NB4 (cell line): ENCODE data around the gene NTN1.

Source experiments
- DNase-seq: peaks from one replicate; pipeline ENCODE4 v3.0.0; 2010; ENCODE audit warnings: low read depth
- H3K4me3 ChIP-seq: one replicate; pipeline ENCODE4 v1.5.1; 2011; ENCODE audit warnings: mild to moderate bottlenecking, low read depth, low read length, moderate library complexity
- CTCF ChIP-seq: IDR thresholded peaks from one replicate; pipeline ENCODE4 v1.5.1; 2012; ENCODE audit warnings: low read depth, low read length
- MAX ChIP-seq: IDR thresholded peaks from 2 replicates; pipeline ENCODE4 v1.6.1; 2011; ENCODE audit warnings: low read depth, low read length
- MYC ChIP-seq: IDR thresholded peaks from 2 replicates; pipeline ENCODE4 v1.6.1; 2011; ENCODE audit warnings: low read depth, low read length
- POLR2A ChIP-seq: IDR thresholded peaks from 2 replicates; pipeline ENCODE4 v1.6.1; 2011; ENCODE audit warnings: mild to moderate bottlenecking; ENCODE audit not compliant: insufficient read length; ENCODE audit errors: extremely low read depth

NTN1 gene

GRCh38 chr17:9115214-9116191, 94.2 kb downstream of the NTN1 start:
- no peak for TF ChIP-seq CTCF
- peak; percentile 54 for TF ChIP-seq POLR2A
- no peak for TF ChIP-seq MAX
- peak; percentile 23; the same call in 1 of the 2 replicates for TF ChIP-seq MYC
- peak; percentile 93 for DNase-seq
- H3K4me3 ChIP-seq = peak overlapping the region; percentile 46

GRCh38 chr17:9116311-9116835, 95.1 kb downstream of the NTN1 start:
- no peak for TF ChIP-seq CTCF
- no peak for TF ChIP-seq POLR2A
- no peak for TF ChIP-seq MAX
- peak; percentile 5 for DNase-seq
- H3K4me3 ChIP-seq = no peak overlapping the region

- TF ChIP-seq POLR2A (no peak), MYC (no peak), CTCF (no peak), MAX (no peak)
- peak; percentile 1 for DNase-seq
- no peak overlapping the region for H3K4me3 ChIP-seq
Observed at GRCh38 chr17:9116861-9117568, 95.7 kb downstream of the NTN1 start.

DNA sequence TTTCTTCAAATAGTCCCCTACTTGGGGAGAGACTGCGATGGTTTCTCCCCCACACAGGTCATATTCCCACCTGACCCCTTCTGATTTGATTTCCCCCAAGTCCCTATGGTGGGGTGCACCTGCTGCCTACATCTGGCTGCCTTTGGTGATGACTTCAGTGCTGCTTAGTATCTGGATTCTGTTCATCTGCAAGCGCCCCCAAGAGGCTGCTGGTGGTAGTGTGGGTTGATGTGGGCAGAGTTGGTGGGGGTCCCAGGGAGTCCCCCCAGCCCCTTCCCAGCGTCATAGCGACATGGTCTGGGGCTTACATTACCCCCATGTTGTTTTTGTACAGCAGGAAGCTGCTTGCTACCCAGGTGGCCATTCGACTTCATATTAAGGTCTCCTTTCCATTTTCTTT, 99.2 kb downstream of the NTN1 start:
- peak; percentile 23 for DNase-seq
- H3K4me3 ChIP-seq = no peak overlapping the region
- TF ChIP-seq MAX (no peak), CTCF (peak; percentile 34), POLR2A (no peak)

DNA sequence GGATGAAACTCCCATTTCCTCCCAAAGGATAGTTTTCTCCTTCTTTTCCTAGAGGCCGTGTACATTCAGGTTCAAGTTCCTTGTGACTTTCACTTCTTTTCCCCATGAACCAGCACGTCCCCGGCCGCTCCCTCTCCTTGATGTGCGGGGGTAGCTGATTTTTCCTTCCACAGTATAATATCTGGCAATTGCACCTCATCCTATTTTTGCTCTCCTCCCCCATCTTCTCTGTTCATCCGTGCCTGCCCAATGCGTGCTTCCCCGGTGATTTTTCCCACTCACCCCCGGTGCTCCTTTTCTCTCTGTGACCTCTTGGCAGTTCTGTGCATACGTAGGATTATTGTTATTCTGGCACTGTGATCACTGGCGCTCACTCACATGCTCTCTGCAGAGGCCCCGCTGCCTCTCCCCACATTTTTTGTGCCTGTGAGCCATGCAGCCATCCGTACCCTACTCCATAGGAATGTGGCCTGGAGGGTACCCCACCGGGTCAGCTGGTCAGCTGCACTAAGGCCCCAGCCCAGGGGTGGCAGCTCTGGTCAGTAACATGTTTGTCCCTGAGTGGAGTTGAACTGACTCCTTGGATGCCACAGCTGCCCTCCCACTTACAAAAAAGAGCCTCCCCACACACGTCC, 100.0 kb downstream of the NTN1 start:
- TF ChIP-seq MYC = no peak
- no peak for TF ChIP-seq CTCF
- TF ChIP-seq MAX = no peak
- no peak for TF ChIP-seq POLR2A
- DNase-seq = peak; percentile 12
- no peak overlapping the region for H3K4me3 ChIP-seq
